Transverse colon (tissue), 4 donors: Measurements from ENCODE around the gene UACA. TPM values are rescaled to one million over a fixed set of nuclear protein-coding genes. Genes with fewer than 3 reads are reported as not detected.

ENCODE experiments used
- DNase-seq: peaks from one replicate; pipeline ENCODE4 v3.0.0-alpha.2; 2019
- H3K27ac ChIP-seq, 4 donors: fragments of 200-600 bp; sonication (generic); 2 replicates each; pipeline ENCODE4 v1.5.1; 2016 to 2018; ENCODE audit warnings: inconsistent platforms in 4 of 4
- H3K27me3 ChIP-seq: fragments of 200-600 bp; sonication (generic); 2 replicates; pipeline ENCODE4 v1.5.1; 2017; ENCODE audit warnings: inconsistent platforms
- H3K36me3 ChIP-seq, 4 donors: fragments of 200-600 bp; sonication (generic); 2 replicates each; pipeline ENCODE4 v1.5.1; 2017 to 2019; ENCODE audit warnings: inconsistent platforms in 4 of 4
- H3K4me1 ChIP-seq, 4 donors: fragments of 200-600 bp; sonication (generic); 2 replicates each; pipeline ENCODE4 v1.5.1; 2017 to 2020; ENCODE audit warnings: inconsistent platforms in 4 of 4
- H3K4me3 ChIP-seq, 4 donors: fragments of 200-600 bp; sonication (generic); 1 replicate in 1 of 4; 2 replicates in 3 of 4; pipeline versions ENCODE4 v1.5.1 to v1.6.1; 2017 to 2019; ENCODE audit warnings: inconsistent platforms in 4 of 4
- H3K9me3 ChIP-seq, 2 donors: fragments of 200-600 bp; sonication (generic); 2 replicates each; pipeline ENCODE4 v1.5.1; 2017 to 2019; ENCODE audit warnings: inconsistent platforms in 2 of 2
- EP300 ChIP-seq: sonication (generic); formaldehyde crosslinking; IDR thresholded peaks from one replicate; pipeline ENCODE4 v1.6.1; 2017; ENCODE audit warnings: antibody characterized with exemption, low read depth
- POLR2A ChIP-seq: fragments of 450-650 bp; IDR thresholded peaks from one replicate; pipeline ENCODE4 v1.6.1; 2016; ENCODE audit warnings: antibody characterized with exemption, mild to moderate bottlenecking, moderate library complexity
- POLR2AphosphoS5 ChIP-seq, 3 donors: sonication (generic); formaldehyde crosslinking; IDR thresholded peaks; one replicate each; pipeline ENCODE4 v1.6.1; 2016; ENCODE audit warnings: antibody characterized with exemption in 3 of 3
- WGBS, 2 donors: methylation state at CpG; one replicate each; pipeline ENCODE4 v1.1.5; 2018; ENCODE audit warnings: low coverage in 1 of 2; 5-methylcytosine and 5-hydroxymethylcytosine counted together
- in situ Hi-C, 4 donors: fragments of 200-750 bp; cut with MboI; loops; one replicate each; pipeline versions ENCODE4 v1.15.0 to v1.15.1; 2017; ENCODE audit warnings: low sequenced_read_pairs in 3 of 4, low pct_ligation_motif_present in 1 of 4, low pct_unique_long_range_greater_than_20kb in 1 of 4
- intact Hi-C: fragments of 100-400 bp; cut with DNase I; formaldehyde crosslinking; loops from one replicate; pipeline ENCODE4 v1.15.1; 2023; ENCODE audit warnings: low total_unique reads
- total RNA-seq, 4 donors: library from RNA; depleted of rRNA; stranded (reverse); fragments of >200 nt; gene quantifications; one replicate each; pipeline ENCODE4 v1.1.0, GENCODE V29; 2016
- TF ChIP-seq, protein P1 (sequence below), 5 experiments: fragments of 200-600 bp in 3 of 5; fragments of 450-650 bp in 2 of 5; sonication (generic) in 3 of 5; IDR thresholded peaks; 1 replicate in 2 of 5; 2 replicates in 3 of 5; pipeline ENCODE4 v1.5.1; 2016 to 2017; ENCODE audit warnings: antibody characterized with exemption in 5 of 5, inconsistent platforms in 3 of 5, mild to moderate bottlenecking in 2 of 5, moderate library complexity in 1 of 5

Gene UACA
- total RNA-seq, 4 donors from 2014 or later = 19.5 to 90.5 (median 40.8) TPM

GRCh38 chr15:70770863-70771262, 7.5 kb upstream of the UACA start:
- intact Hi-C loops (loop anchor here (5.0 kb wide), 1 partner anchor 596 kb away; no protein-coding TSS in a partner anchor), in situ Hi-C loops (no loop called here)
- H3K4me1 ChIP-seq = peaks cover 0 to 15% (median 1%) of the 10 kb centered on the region in 4 donors
- TF ChIP-seq EP300 = no peak
- TF ChIP-seq, protein P1, sequence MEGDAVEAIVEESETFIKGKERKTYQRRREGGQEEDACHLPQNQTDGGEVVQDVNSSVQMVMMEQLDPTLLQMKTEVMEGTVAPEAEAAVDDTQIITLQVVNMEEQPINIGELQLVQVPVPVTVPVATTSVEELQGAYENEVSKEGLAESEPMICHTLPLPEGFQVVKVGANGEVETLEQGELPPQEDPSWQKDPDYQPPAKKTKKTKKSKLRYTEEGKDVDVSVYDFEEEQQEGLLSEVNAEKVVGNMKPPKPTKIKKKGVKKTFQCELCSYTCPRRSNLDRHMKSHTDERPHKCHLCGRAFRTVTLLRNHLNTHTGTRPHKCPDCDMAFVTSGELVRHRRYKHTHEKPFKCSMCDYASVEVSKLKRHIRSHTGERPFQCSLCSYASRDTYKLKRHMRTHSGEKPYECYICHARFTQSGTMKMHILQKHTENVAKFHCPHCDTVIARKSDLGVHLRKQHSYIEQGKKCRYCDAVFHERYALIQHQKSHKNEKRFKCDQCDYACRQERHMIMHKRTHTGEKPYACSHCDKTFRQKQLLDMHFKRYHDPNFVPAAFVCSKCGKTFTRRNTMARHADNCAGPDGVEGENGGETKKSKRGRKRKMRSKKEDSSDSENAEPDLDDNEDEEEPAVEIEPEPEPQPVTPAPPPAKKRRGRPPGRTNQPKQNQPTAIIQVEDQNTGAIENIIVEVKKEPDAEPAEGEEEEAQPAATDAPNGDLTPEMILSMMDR (IDR thresholded peaks at IDR 0.05) = no peak
- TF ChIP-seq POLR2A = no peak
- no peak for TF ChIP-seq POLR2AphosphoS5 (IDR thresholded peaks at IDR 0.05)
- H3K27me3 ChIP-seq = no peaks in the 10 kb centered on the region
- 67 to 71% methylated on average over 3 of the region's 3 CpGs for WGBS, 2 donors
- DNase-seq = no peak
- no peaks in the 10 kb centered on the region for H3K36me3 ChIP-seq
- H3K9me3 ChIP-seq = no peaks in the 10 kb centered on the region
- H3K27ac ChIP-seq = no peak overlapping the region
- H3K4me3 ChIP-seq = no peak overlapping the region

- no peak overlapping the region for H3K4me3 ChIP-seq
- intact Hi-C loops = no loop called here
- TF ChIP-seq EP300 = no peak
- in situ Hi-C loops = no loop called here
- no peak for DNase-seq
- peak overlapping the region; percentile 32 to 58 (median 44) for H3K27ac ChIP-seq
- H3K9me3 ChIP-seq = no peaks in the 10 kb centered on the region
- H3K4me1 ChIP-seq = peaks cover 0 to 27% (median 3%) of the 10 kb centered on the region in 4 donors
- 36 to 50% methylated on average over 3 of the region's 3 CpGs for WGBS, 2 donors
- H3K36me3 ChIP-seq = no peaks in the 10 kb centered on the region
- no peaks in the 10 kb centered on the region for H3K27me3 ChIP-seq
Observed at GRCh38 chr15:70768257-70768883, 5.0 kb upstream of the UACA start.

DNA sequence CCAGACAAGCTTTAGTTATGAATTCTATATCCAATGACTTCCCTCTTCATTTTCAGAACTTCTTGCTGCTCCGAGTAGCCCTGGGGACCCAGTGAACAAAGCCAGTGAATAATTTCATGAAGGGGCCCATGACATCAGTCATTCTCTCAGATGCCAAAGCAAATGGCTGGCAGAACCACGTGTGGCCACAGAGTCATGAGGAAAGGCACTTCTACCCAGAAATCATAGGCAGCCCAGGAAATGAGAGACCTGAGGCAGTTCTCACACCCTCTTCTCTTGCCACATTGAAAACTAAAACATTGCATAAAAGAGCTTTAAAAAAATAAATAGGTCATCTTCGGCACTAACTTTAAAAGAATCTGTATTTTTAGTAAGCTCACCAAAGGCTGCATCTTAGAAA, 4.3 kb upstream of the UACA start:
- DNase-seq = no peak
- 65 to 71% methylated on average over 3 of the region's 3 CpGs for WGBS, 2 donors
- no peaks in the 10 kb centered on the region for H3K36me3 ChIP-seq
- in situ Hi-C loops (no loop called here), intact Hi-C loops (no loop called here)
- H3K9me3 ChIP-seq = no peaks in the 10 kb centered on the region
- peaks cover 0 to 28% (median 3%) of the 10 kb centered on the region in 4 donors for H3K4me1 ChIP-seq
- peak overlapping the region; percentile 32 to 58 (median 44) for H3K27ac ChIP-seq
- peaks cover under 1% of the 10 kb centered on the region for H3K27me3 ChIP-seq
- TF ChIP-seq POLR2AphosphoS5 (IDR thresholded peaks at IDR 0.05) = no peak
- no peak for TF ChIP-seq POLR2A
- TF ChIP-seq EP300 = no peak
- TF ChIP-seq, protein P1 (IDR thresholded peaks at IDR 0.05) = no peak
- no peak overlapping the region for H3K4me3 ChIP-seq

DNA sequence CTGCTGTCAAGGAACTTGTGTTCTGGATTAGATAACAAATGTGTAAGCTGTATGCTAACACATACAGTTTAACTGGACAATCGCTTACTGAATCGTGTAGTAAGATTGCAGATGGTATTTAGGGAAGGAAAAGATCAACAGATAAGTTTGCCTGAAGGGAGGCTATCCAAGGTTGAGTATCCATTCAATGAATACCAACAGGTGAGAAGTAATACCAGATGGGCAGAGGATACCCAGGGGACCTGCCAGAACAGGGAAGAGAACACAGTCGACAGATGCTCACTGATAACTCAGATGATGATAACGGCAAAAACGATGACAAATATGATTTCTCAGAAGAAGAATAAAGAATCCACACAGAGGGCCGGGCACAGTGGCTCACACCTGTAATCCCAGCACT, 3.2 kb upstream of the UACA start:
- H3K9me3 ChIP-seq = no peaks in the 10 kb centered on the region
- WGBS, 2 donors = 83% methylated on average over 3 to 6 of the region's 6 CpGs
- no peak overlapping the region for H3K27ac ChIP-seq
- peaks cover 3% of the 10 kb centered on the region for H3K27me3 ChIP-seq
- intact Hi-C loops (no loop called here), in situ Hi-C loops (no loop called here)
- TF ChIP-seq, protein P1 (IDR thresholded peaks at IDR 0.05) = no peak
- no peak for TF ChIP-seq POLR2A
- no peak for TF ChIP-seq EP300
- TF ChIP-seq POLR2AphosphoS5 (IDR thresholded peaks at IDR 0.05) = no peak
- no peaks in the 10 kb centered on the region for H3K36me3 ChIP-seq
- H3K4me1 ChIP-seq = peaks cover 0 to 39% (median 7%) of the 10 kb centered on the region in 4 donors
- DNase-seq = no peak
- no peak overlapping the region for H3K4me3 ChIP-seq
